ENCODE results near the gene MAST4.

DNA sequence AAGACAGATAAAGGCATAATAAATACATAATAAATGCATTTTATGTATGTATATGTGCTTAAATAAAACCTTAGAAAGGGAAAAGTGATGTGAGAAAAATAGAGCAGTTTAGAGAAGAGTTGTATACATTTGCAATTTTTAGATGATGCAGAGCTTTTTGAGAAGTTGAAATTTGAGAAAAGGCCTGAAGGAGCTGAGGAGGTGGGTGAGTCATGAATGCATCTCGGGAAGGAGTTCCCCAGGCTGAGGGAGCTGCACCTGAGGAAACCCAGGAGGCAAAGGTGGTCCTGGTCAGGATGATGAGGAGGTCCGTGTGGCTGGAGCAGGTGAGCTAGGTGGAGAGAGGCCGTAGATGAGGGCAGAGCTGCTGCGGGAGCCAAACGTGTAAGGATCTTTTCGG, 617.8 kb downstream of the MAST4 start:
- TF ChIP-seq EZH2phosphoT487 (IDR thresholded peaks at IDR 0.05; ENCODE audit: insufficient read depth, low read depth) (no peak), EZH2 (IDR thresholded peaks at IDR 0.05; ENCODE audit: insufficient read depth, poor library complexity, severe bottlenecking) (no peak)
